ENCODE results near the gene TGFBR3L.
"Not testable (repeated sequence)": the region's sequence is repeated elsewhere in the genome, so short reads cannot be mapped to it uniquely, and the experiment has no call there.

TGFBR3L gene

DNA sequence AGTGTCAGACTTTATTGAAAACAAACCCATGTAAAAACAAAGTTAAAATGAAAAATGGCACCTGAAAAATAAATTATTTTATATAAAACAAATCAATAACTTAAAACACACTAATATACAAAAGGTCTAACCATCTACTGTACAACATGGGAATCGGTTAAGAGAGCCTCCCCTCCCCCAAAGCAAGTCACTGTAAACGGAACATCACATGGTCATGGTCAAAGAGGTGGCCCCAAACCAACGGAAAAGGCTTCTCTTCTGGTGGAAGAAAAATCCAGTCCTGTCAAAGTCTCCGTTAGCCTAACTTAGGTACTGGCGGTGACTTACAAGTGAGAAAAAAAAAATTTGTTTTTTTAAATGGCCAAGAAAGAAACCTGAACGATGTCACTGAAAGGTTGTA is 44.6 kb downstream of the TGFBR3L start:
- no peaks in the 10 kb centered on the region for H3K4me1 ChIP-seq
- no peak overlapping the region for H3K27ac ChIP-seq
- no peaks in the 10 kb centered on the region for H3K9me3 ChIP-seq
- H3K27me3 ChIP-seq: no peaks in the 10 kb centered on the region
- DNase-seq: no peak
- TF ChIP-seq CTCF (IDR thresholded peaks at IDR 0.05): no peak
- intact Hi-C loops (cut with DNase I; ENCODE audit: low total_unique reads): no loop called here
- H3K4me3 ChIP-seq: no peak overlapping the region
- H3K36me3 ChIP-seq: peaks cover 10 to 64% (median 49%) of the 10 kb centered on the region in 3 donors

DNA sequence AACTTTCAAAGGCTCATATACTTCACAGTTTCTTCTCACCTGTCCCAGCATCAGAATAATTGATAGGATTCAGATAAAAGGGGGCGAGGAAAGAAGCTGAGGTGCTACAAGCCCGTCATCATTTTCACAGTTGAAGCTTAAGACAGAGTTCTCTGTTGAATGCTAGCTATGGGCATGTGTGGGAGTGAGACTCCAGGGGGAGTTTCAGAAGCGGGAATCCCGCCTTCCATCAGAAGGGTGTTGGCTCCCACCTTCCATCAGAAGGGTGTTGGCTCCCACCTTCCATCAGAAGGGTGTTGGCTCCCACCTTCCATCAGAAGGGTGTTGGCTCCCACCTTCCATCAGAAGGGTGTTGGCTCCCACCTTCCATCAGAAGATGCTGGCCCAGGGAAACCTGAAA is 46.5 kb downstream of the TGFBR3L start:
- H3K27ac ChIP-seq; H3K9me3 ChIP-seq; H3K27me3 ChIP-seq; intact Hi-C loops (cut with DNase I; ENCODE audit: low total_unique reads); H3K4me1 ChIP-seq; DNase-seq; H3K4me3 ChIP-seq: not testable (repeated sequence)
- peaks cover 26 to 83% (median 63%) of the 10 kb centered on the region in 3 donors for H3K36me3 ChIP-seq

- H3K9me3 ChIP-seq: no peaks in the 10 kb centered on the region
- H3K4me1 ChIP-seq: no peaks in the 10 kb centered on the region
- intact Hi-C loops (cut with DNase I; ENCODE audit: low total_unique reads): no loop called here
- no peak for DNase-seq
- no peak overlapping the region for H3K4me3 ChIP-seq
- TF ChIP-seq CTCF (IDR thresholded peaks at IDR 0.05): no peak
- H3K27me3 ChIP-seq: no peaks in the 10 kb centered on the region
- peaks cover 36 to 89% (median 73%) of the 10 kb centered on the region in 3 donors for H3K36me3 ChIP-seq
- no peak overlapping the region for H3K27ac ChIP-seq
Observed at GRCh38 chr19:7961920-7962626, 47.4 kb downstream of the TGFBR3L start.

DNA sequence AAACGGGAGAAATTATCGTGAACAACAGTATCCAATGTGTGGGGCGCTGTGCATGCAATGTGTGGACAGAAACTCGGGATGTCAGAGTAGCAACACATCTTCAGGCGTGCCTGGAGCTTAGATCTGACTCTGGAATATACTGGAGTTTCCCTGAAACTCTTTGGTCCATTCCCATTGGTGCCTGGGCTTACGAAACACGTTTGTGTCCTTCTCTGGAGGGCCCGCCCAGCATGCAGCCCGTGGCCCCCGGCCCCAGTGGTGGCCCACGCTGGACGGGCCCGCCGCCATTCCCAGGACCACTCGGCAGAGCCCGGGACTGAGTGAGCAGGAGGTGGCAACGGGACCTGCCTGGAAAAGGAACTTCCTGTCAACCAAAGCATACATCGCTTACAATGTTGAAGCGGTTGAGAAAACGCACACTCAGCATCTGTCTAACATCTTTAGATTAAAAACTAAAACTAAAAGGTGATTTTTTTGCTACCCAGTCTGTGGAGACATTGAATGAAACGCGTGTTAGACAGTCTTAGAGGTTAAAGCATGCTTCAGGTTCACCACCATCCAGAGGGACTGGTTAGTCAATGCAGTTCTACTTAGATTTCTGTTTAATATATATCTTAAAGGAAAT is 48.1 kb downstream of the TGFBR3L start:
- no peak for DNase-seq
- Histone ChIP-seq H3K4me1 (no peaks in the 10 kb centered on the region), H3K36me3 (peaks cover 41 to 91% (median 78%) of the 10 kb centered on the region in 3 donors), H3K27me3 (no peaks in the 10 kb centered on the region), H3K4me3 (no peak overlapping the region), H3K9me3 (no peaks in the 10 kb centered on the region), H3K27ac (no peak overlapping the region)
- intact Hi-C loops (cut with DNase I; ENCODE audit: low total_unique reads): no loop called here
- TF ChIP-seq CTCF (IDR thresholded peaks at IDR 0.05): no peak

GRCh38 chr19:7963566-7963965 is 48.9 kb downstream of the TGFBR3L start:
- Histone ChIP-seq H3K27me3 (no peaks in the 10 kb centered on the region), H3K4me3 (no peak overlapping the region), H3K36me3 (peaks cover 41 to 92% (median 81%) of the 10 kb centered on the region in 3 donors), H3K9me3 (no peaks in the 10 kb centered on the region), H3K4me1 (no peaks in the 10 kb centered on the region), H3K27ac (no peak overlapping the region)
- TF ChIP-seq CTCF (IDR thresholded peaks at IDR 0.05): no peak
- no peak for DNase-seq
- intact Hi-C loops (cut with DNase I; ENCODE audit: low total_unique reads): no loop called here

- H3K4me1 ChIP-seq: no peaks in the 10 kb centered on the region
- H3K27ac ChIP-seq: no peak overlapping the region
- no peak for DNase-seq
- no peaks in the 10 kb centered on the region for H3K27me3 ChIP-seq
- no peak for TF ChIP-seq CTCF (IDR thresholded peaks at IDR 0.05)
- no peak overlapping the region for H3K4me3 ChIP-seq
- no peaks in the 10 kb centered on the region for H3K9me3 ChIP-seq
- intact Hi-C loops (cut with DNase I; ENCODE audit: low total_unique reads): no loop called here
- H3K36me3 ChIP-seq: peaks cover 46 to 98% (median 83%) of the 10 kb centered on the region in 3 donors
Observed at GRCh38 chr19:7965259-7965841, 50.7 kb downstream of the TGFBR3L start.

All from tibial artery (tissue), 4 donors.